SKM-1 treated with dmso at 0.1 percent for 144 hours (cell line): Measurements from ENCODE around the gene COBL.
A peak's percentile ranks its signal among the peaks of the same experiment; 100 is the strongest.

Experiments used
- DNase-seq: peaks from one replicate; lab custom pipeline; 2025; ENCODE audit not compliant: unreplicated experiment; lab: John Stamatoyannopoulos, UW

COBL gene

DNA sequence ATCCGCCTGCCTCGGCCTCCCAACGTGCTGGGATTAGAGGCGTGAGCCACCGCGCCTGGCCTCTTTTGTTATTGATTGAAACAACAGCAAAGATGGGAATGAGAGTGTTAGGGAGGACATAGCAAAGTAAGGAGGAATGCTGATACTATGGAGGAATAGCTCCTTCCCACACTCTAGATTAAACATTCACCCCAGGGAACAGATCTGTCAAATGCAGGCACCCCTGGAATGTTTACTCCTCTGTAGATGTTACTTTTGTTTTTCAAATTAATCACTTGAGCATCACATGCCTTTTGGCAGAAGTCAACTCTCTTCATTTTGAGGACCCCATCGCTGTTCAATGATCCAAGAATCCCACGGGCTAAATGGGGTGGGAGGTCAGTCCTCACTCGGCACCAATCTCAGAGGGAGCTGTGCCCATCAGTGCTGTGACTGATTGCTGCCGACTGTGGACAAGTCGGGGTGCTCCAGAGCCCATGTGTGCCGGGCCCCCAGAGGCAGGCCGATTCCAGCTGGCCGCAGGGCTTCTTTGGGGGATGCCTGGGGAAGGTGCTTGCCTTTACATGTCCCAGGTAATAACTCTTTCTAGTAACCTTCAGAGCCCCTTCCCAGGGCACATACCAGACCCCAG lies 10.2 kb upstream of the COBL start:
- no peak for DNase-seq

DNA sequence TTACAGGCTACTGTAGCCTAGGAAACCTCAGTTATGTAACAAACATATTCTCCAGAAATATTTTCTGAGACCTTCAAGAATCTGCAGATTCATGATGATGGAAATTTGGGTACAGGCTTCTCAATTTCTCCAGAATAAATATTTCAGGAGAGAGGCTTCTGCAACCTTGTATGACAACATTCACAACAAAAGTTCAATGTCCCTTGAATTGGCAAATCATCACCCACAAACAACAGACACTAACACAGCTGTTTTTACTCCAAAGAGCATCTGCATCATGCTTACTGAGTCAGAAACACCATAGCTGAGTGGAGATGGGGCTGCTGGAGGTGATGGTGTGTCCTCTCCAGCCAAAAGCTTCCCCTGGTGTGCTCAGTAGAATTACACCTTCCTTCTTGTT lies 9.3 kb upstream of the COBL start:
- DNase-seq: no peak

DNA sequence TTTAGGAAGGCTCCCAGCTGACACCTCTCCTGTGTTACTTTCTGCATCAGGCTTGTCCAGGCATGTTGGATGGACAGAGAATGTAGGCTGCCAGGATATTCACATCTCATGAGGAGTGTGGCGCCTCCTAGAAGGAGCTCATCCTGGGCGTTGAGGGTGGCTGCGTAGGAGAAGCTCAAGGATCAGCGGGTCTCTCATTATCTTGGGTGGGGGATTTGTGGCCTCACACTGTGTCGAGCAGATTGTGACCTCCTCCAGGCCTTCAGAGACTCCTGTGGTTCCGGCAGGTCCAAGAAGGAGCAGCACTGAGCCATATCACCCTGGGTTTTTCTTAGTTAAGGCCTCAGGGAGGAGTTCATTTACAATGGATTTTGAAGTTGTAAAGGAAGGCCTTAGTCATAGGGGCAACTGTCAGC lies 8.7 kb upstream of the COBL start:
- no peak for DNase-seq

DNA sequence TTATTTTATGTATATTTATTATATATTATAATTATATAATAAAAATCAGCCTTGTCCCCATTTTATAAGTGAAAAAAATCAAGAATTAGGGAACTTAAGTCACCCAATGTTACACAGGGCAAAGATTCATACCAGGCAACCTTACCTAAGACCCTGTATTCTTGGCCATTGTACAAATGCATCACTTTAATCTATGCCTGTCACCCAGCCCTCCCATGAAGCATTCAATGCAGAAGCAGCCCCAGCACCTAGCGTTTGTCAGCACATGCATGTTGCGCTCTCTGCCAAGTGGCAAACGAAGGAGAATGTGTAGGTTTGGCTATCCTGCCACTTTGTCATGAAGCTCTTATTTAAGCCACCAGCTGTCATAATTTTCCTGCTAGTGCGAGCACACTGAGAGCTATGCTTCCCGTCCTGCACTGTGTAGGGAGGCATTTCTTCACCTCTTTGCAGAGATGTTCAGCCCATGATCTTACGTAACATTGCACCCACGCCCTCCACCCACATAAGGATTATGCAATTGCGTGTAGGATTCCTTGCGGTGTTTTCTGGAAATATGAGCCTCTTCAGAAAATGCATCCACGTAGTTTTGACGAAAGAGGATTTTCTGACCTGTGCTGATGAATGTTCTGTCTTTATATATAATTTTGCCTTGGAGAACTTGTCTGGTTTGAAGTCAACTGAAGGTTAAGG lies 7.7 kb upstream of the COBL start:
- peak; percentile 80 for DNase-seq

DNA sequence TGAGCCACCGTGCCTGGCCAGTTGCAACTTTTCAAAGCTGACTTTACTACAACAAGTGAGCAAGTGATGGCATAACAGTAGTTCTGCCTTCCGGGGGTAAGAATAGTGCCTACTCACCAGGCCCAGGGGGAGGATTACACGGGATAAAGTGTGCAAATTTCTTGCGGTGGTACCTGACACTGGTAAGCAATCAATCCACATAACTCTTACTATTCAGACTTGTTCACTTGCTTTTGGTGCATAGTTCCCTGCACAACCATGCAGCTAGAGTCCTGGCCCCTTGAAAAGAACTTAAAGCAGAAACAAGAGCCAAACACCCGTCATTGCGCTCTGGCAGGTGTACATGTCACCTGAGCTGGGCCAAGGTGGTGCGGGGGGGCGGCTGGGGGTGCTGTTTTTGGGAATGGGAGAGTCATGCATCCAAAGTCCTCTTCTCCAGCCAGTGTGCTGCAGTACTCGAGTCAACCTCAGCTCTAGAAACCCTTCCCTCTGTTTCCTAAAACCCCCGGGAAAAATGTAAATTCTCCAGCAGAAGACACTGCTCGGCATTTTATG lies 5.4 kb upstream of the COBL start:
- no peak for DNase-seq

DNA sequence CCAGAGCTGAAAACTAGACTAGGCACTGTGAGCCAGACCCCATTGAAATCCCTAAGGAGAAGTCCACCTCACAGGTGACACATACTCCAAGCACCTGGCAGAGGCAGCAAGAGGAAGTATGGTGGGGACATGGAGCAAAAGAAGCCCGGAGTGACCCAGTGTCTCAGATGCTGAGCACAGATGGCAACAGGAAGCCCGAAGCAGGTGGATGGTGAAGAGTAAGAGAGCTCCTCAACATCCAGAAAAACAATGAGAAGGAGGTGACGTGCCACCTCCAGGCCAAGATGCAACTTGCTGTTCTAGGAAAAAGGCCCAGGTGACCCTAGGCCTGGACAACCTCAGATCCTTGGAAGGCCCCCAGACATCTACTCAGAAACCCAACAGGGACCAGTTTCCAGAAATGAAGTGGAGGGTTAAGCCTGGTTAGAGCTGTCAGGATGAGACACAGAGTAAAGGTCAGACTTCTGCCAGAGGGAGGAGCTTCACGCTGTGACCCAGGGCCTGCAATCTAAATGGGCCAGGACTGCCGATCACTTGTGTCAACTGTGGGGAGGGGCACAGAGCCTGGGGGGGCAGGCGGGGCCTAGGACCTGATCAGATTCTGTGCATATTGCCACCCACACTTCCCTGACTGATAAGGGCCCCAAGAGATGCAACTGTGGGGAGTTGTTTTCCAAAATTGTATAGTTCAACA lies 2.4 kb upstream of the COBL start:
- no peak for DNase-seq

DNA sequence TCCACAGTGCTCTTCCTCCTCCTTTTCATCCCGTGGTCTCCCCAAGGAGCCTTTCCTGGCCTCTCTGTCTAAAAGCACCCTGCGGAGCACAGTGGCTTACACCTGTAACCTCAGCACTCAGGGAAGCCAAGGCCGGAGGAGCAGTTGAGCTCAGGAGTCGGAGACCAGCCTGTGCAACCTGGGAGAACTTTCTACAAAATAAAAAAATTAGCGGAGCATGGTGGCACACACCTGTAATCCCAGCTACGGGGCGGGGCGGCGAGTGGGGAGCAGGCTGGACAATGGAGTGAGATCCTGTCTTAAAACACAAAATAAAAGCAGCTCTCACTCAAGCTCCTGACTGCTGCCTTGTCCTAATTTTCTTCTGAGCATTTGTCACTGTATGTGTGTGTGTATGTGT lies 1.4 kb upstream of the COBL start:
- no peak for DNase-seq

DNA sequence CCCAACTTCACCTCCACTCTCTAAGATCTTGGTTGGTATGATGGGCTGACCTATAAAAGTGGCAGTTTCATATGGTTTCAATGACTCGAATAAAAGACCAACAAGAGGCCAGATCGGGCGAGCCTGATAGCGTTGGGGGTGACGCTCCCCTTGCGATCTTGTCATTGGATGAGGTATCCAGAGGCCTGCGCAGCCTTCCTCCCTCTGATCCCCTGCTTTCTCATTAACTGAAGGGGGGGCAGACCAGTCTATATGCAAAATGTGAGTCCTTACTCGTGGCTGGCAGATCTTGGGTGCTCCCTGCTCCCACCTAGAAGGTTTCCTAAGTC lies 937 bp upstream of the COBL start:
- no peak for DNase-seq

DNA sequence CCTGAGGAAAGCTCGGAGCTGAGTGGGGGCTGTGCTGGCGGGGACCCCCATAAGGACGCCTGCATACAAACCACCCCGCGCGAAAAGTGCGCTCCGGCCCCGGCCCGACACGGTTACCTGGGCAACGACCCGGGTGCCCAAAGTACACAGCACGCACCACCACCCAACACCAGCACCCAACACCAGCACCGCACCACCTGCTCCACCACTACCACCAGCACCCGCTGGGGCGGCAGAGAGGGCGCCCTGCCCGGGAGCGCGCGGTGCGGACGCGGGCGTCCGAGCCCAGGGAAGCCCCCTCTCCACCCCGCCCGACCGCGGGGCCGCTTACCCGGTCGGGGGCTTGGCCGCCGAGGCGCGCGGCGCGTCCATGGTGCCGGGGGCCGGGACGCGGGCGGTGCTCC lies 345 bp downstream of the COBL start:
- DNase-seq: no peak

DNA sequence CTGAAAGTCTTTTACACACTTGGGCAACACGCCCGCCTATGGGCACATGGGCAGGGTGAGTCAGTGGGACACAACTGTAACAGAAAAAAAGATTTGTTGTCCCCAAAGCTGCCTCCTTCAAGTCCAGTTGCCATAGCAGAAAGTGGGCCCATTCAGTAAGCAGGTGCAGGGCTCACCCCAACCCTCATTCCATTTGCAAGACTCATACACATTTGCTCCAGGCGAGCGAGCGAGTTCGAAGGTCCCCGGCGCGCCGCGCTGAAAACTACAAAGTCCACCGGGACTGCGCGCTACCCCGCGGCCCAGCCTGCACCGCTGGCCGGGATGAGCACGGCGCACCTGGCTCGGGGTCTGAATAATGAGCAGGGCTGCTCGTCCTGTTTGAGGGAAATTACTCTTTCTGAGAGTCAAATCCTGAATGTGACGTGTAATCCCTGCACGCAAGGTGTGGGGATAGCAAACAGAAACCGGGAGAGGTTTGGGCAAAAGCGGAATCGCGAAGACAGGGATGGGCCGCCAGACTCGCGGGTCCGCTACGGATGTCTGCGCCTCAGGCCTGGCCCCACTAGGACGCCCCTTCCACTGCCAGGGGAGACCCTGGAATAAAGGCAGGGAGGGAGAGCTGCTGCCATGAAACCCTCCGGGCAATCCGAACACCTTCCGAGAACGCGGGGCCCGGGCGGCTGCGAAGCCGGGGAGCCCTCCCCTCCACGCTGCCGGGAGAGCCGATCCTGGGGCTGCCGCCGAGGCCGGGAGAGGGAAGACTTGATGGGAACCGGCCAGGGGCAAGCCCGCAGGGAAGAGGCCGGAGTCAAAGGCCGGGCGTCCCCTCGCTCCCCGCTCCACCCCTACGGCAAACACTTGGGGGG lies 982 bp downstream of the COBL start:
- no peak for DNase-seq

DNA sequence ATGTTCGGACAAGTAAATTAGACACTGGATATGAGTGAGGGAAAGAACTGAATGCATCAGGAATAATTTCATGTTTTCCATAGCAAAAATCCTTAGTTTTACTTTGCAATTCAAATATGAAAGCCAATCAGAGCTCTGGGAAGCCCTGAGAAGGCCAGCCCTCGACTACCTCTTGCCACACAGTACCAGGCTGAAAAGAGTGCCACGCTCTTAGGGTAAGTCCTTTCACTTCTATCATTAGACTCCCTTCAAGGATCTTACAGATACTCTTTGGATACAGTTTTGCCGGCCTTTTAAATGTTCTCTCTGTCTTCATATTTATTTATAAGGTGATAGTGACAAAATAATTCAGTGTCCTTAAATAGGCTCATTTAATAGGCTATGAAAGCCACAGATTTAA lies 1.9 kb downstream of the COBL start:
- no peak for DNase-seq

DNA sequence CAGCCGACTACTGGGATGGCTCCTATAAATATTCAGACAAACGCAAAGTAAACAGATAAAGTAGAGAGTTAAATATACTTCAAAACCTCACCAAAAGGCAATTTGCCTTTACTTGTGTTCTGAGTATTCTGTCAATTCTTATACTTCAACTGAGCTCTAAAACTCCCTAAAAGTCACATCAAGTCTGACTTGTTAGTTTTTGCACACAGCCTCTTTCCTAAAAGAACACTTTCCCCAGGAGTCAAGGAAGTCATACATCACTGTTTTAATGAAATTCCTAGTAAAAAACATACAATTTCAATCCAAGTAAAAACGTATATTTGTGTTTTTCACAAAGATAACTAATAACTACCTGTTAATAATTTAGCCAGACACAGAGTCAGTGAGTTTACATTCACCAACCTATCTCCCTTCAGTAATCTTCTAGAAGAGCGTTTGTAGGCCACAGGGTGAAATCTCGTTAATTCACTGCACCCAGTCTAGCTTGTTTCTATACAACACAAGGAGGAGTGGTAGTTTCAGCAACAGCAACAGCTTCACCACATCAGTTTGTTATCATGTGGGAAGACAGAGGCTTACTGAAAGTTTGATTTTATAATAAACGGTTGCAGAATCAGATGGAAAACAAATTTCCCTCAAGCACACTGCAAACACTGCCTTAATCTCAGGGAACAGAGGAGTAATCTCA lies 2.7 kb downstream of the COBL start:
- DNase-seq: no peak

DNA sequence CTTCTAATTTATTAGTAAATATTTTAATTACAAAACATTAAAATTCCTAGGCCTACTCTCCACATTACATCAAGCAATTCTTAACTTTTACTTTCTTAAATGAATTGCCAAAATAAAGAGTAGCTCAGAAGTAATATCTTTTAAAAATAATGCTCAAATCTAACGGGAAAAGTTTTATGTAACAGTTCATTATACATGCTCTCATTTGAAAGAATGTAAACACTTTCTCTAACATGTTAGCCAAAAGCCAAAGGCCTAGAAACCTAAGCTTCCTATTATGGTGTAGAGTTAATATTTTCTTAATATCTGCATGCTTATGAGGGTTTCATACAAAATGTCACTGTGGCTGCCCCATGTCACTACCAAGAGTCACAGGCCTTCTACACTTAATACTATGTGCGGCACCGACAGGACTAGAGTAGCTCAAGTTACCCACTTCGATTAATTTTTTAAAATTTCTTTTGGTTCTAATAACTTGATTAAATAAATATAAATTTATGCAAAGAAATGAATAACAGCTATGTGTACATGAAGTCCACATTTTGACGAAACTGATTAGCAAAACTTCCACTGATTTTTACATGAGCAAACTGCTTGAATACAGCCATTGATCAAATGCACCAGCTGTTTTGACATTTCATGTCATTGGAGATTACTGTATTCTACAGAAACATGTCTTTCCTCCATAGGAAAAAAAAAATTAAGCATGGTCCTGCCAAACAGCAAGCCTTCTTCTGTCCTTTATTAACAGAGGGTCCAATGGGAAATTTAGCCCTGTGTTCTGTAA lies 3.5 kb downstream of the COBL start:
- DNase-seq: no peak

DNA sequence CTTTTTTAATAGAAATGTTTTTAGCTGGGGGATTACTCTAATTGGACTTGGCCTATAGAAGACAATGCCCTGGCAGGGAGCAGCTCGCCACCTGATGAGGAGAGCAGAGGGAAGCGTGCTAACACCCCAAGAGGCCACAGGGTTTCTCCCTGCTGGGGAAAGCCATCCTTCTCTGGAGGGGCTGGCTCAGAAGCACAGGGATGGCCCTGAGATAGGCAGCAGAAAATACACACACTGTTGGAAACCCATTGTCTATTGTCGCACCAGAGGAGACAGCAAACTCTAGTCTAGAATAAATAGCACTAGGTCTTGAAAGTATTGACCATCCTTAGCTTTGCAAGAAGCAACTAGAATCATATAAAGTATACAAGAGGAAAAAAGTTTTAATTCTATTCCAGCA lies 5.4 kb downstream of the COBL start:
- no peak for DNase-seq

DNA sequence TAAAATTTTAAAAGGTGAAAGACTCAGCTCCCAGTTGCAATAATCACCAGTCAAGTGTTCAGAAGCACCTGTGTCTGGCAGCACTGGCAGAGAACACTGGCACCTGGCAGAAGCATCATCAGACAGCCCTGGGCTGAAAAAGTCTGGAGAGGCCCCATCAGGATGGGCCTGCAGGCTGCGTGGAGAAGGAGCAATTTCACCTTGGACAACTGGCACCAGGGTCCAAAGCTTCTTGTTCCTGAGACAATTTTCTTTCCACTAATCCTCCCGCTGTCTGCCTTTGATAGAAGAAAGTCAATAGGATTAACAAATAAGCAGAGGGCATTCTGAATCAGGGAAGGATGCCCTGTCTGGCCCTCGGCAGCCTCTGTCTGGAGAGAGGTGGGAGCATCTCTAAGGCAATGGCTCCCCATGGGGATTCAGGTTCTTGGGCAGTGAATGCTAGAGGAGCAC lies 6.5 kb downstream of the COBL start:
- no peak for DNase-seq

DNA sequence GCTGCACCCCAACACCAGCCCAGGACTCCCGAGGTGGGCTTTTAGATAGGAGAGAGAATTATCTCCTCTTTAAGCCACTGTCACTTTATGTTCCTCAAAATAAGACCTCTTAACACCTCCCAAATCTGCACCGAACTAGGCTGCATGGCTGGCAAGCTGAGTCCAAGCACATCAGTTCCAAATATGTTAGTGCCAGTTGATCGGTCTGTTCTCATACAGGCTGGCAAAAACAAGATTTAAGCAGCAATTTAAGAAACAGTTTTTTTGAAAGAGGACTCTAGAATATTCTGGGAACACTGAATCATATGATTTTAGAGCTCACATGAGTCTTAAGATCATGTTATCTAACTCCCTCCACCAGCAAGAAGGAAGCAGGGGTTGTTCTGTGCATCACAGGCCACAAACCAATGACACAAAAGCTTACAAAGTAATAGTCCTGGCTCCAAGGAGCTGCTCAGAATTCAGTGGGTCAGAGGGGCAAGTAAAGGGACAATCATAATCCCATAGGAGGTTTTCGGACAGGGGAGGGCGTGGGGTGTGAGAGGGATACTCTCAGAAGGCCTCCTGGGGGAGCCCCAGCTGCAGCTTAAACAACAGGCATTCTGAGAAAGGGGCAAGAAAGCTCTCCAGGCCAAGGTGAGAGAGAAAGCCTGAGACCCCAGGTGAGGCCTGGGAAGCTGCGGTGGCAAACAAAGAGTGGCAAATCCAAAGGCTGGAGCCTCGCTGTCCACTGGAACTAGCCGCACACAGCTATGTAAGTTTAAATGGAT lies 7.1 kb downstream of the COBL start:
- DNase-seq: no peak

DNA sequence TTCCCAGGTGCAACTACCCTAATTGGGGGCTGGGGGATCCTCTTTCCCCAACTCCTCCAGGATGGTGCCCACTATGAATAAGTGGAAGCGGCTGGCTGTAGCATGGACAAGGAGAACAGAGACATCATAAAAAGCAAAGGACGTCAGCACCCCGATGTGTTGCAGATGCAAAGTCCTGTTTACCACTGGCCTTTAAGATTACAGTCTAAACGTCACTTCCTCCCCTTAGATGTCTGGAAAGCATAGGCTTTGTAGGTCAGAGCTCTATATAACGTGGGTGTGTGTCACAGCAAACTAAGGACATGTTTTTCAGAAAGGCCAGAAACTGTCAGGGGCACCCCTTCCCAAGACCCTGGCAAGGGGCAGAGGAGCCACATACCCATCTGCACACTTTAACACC lies 7.9 kb downstream of the COBL start:
- DNase-seq: no peak

DNA sequence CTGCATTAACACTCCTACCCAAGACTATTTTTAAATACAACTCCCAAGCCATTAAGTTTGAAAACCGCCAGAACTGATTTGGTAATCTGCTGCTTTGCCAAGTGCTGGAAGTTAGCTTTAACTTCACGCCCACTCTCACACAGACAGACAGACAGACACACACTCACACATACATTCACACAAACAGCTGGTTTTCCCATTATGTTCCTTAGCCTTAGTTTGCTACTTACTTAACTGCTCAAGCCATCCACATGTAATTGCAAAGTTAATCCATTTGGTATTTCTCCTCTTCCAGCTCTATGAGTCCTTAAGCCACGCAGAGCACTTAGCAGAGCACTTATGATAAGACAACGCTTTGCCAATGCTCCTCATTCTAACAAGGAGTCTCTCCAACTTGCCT lies 8.3 kb downstream of the COBL start:
- DNase-seq: no peak

DNA sequence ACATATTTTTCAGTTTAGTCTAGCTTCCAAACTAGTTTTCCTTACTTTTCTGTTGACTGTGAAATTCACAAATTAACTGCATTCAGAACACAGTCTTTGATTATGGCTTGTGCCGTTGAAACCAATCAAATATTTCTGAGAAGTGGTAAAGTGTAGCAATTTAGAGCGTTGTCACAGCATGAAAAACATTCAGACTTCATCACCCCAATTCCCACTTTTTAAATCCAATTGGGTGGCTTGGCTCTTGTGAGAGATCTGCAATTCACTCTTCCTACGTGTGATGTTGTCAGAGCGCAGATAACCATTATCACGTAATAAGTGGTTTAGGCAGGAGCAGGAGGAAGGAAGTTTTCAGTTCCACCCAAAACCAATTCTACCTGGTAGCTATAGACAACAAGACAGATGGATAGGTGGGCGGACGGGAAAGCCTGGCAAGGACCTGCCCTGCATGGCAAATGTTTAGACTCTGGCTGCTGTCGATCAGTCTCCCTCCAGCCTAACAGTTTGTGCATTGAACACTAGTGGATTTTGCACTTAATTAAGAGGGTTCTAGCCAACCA lies 8.9 kb downstream of the COBL start:
- no peak for DNase-seq
